ENCODE measurements around the gene ROR1.
A peak's percentile ranks its signal among the peaks of the same experiment; 100 is the strongest.

The ROR1 gene

GRCh38 chr1:64166629-64167028 is 392.8 kb downstream of the ROR1 start:
- Mint-ChIP-seq H3K36me3 (ENCODE audit: low read depth) (peaks cover 62% of the 10 kb centered on the region), H3K27ac (peak overlapping the region in 1 of 3 experiments; percentile 88), H3K9me3 (peaks cover 18% of the 10 kb centered on the region), H3K4me3 (no peak overlapping the region), H3K27me3 (ENCODE audit: low read depth) (no peaks in the 10 kb centered on the region), H3K4me1 (peaks cover 29% of the 10 kb centered on the region)
- TF ChIP-seq, protein P1, sequence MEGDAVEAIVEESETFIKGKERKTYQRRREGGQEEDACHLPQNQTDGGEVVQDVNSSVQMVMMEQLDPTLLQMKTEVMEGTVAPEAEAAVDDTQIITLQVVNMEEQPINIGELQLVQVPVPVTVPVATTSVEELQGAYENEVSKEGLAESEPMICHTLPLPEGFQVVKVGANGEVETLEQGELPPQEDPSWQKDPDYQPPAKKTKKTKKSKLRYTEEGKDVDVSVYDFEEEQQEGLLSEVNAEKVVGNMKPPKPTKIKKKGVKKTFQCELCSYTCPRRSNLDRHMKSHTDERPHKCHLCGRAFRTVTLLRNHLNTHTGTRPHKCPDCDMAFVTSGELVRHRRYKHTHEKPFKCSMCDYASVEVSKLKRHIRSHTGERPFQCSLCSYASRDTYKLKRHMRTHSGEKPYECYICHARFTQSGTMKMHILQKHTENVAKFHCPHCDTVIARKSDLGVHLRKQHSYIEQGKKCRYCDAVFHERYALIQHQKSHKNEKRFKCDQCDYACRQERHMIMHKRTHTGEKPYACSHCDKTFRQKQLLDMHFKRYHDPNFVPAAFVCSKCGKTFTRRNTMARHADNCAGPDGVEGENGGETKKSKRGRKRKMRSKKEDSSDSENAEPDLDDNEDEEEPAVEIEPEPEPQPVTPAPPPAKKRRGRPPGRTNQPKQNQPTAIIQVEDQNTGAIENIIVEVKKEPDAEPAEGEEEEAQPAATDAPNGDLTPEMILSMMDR (IDR thresholded peaks at IDR 0.05; ENCODE audit: unreplicated experiment in 3 of 3), result no peak

DNA sequence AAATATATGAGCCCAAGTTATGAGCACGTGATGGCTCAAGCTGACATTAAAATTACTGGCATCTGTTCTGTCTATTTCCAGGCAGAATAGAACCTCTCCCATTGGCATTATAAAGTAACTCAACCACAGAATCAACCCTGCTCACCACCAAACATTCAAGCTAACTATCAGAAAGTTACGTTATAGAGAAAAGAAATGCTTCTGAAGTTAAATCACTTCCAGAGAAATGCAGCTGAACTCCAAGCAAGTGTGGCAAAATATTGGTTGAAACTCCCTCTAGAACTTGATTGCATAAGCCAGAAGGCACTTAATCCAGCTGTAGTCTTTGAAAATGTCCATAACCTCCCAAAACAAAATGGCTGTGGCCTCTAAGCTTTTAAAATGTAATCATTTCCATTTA is 393.4 kb downstream of the ROR1 start:
- TF ChIP-seq, protein P1 (IDR thresholded peaks at IDR 0.05; ENCODE audit: unreplicated experiment in 3 of 3), result no peak
- Mint-ChIP-seq H3K9me3 (peaks cover 20% of the 10 kb centered on the region), H3K36me3 (ENCODE audit: low read depth) (peaks cover 64% of the 10 kb centered on the region), H3K27ac (peak overlapping the region in 1 of 3 experiments; percentile 59), H3K4me3 (no peak overlapping the region), H3K4me1 (peaks cover 29% of the 10 kb centered on the region), H3K27me3 (ENCODE audit: low read depth) (no peaks in the 10 kb centered on the region)

DNA sequence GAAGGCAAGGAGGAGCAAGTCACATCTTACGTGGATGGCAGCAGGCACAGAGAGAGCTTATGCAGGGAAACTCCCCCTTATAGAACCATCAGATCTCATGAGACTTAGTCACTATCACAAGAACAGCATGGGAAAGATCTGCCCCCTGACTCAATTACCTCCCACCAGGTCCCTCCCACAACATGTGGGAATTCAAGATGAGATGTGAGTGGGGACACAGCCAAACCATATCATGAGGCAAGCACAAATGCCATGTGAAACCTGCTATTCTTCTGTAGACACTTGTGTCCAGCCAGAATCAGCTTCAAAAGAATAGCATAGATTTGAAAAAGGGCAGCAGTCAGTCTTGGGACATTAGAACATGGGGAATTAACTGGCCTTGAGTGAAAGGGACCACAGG is 397.4 kb downstream of the ROR1 start:
- H3K4me1 Mint-ChIP-seq, result peaks cover 49% of the 10 kb centered on the region
- H3K9me3 Mint-ChIP-seq, result peaks cover 20% of the 10 kb centered on the region
- H3K27ac Mint-ChIP-seq, result peak overlapping the region; percentile 98 to 99 (median 99)
- TF ChIP-seq, protein P1 (IDR thresholded peaks at IDR 0.05; ENCODE audit: unreplicated experiment in 3 of 3), result no peak
- peaks cover 65% of the 10 kb centered on the region for H3K36me3 Mint-ChIP-seq (ENCODE audit: low read depth)
- H3K27me3 Mint-ChIP-seq (ENCODE audit: low read depth), result no peaks in the 10 kb centered on the region
- H3K4me3 Mint-ChIP-seq, result peak overlapping the region in 2 of 3 experiments; percentile 2 to 26

DNA sequence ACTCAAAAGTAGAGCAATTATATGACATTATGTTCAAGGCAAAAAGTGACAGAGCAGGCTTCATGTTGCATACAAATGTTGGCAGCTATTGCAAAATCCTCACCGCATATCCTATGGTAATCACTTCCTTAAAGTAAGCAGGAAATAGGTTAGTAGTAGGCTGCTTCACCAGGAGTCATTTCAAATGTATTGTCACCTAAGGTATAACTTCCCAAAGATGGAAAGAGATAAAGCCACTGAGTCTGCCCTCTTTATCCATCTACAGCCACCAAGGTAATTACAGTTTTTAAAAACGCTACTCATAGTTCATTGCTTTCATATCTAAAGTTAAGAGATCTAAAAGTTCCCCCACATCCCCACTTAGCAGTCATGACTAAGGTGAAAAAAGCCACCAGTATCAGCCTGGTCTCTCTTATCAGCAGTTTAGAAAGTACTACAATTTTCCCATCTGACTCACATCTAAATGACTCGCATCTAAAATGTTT is 398.0 kb downstream of the ROR1 start:
- peaks cover 4% of the 10 kb centered on the region for H3K27me3 Mint-ChIP-seq (ENCODE audit: low read depth)
- H3K4me1 Mint-ChIP-seq, result peaks cover 51% of the 10 kb centered on the region

GRCh38 chr1:64172458-64172983 is 398.7 kb downstream of the ROR1 start:
- H3K4me1 Mint-ChIP-seq, result peaks cover 51% of the 10 kb centered on the region

More for the DNA sequence above, 398.0 kb downstream of the ROR1 start:
- peak overlapping the region in 2 of 3 experiments; percentile 46 to 51 for H3K4me3 Mint-ChIP-seq
- peak overlapping the region; percentile 98 to 99 (median 99) for H3K27ac Mint-ChIP-seq
- peaks cover 20% of the 10 kb centered on the region for H3K9me3 Mint-ChIP-seq
- peaks cover 68% of the 10 kb centered on the region for H3K36me3 Mint-ChIP-seq (ENCODE audit: low read depth)
- TF ChIP-seq, protein P1 (IDR thresholded peaks at IDR 0.05; ENCODE audit: unreplicated experiment in 3 of 3), result no peak

More at GRCh38 chr1:64172458-64172983, 398.7 kb downstream of the ROR1 start:
- Mint-ChIP-seq H3K36me3 (ENCODE audit: low read depth) (peaks cover 69% of the 10 kb centered on the region), H3K9me3 (peaks cover 20% of the 10 kb centered on the region), H3K27me3 (ENCODE audit: low read depth) (peaks cover 4% of the 10 kb centered on the region), H3K4me3 (peak overlapping the region in 2 of 3 experiments; percentile 21 to 53), H3K27ac (peak overlapping the region; percentile 98 to 99 (median 99))
- TF ChIP-seq, protein P1 (IDR thresholded peaks at IDR 0.05; ENCODE audit: unreplicated experiment in 3 of 3), result no peak
